SK-N-SH (cell line): ENCODE results near the gene ZNF785. TPM values are rescaled to one million over a fixed set of nuclear protein-coding genes. Genes with fewer than 3 reads are reported as not detected.

Experiments used
- CTCF ChIA-PET: fragments of 300-600, 350-600 bp; formaldehyde crosslinking; extraction: SDS; loops from one replicate; lab custom pipeline; 2021; lab: Yijun Ruan, JAX
- POLR2A ChIA-PET: fragments of 350-600 bp; sonication (Branson Sonifier 250); formaldehyde crosslinking; extraction: SDS; loops from one replicate; lab custom pipeline; 2020; ENCODE audit warnings: antibody characterized with exemption, inconsistent platforms; lab: Yijun Ruan, JAX
- DNase-seq: peaks from one replicate; pipeline ENCODE4 v3.0.0; 2012
- H2AFZ ChIP-seq: fragments of 200-600 bp; sonication (generic); 2 replicates; pipeline ENCODE4 v1.8.1; 2016; ENCODE audit warnings: antibody characterized with exemption, mild to moderate bottlenecking, low read depth
- H3F3A ChIP-seq: fragments of 200-600 bp; sonication (generic); replicated peaks from 2 replicates; pipeline ENCODE3; 2016; ENCODE audit warnings: antibody characterized with exemption, mild to moderate bottlenecking; ENCODE audit not compliant: insufficient read depth
- H3K27ac ChIP-seq, 2 experiments: fragments of 200-500 bp in 1 of 2; fragments of 200-600 bp in 1 of 2; sonication (Bioruptor generic) in 1 of 2; sonication (generic), shearing (Covaris generic) in 1 of 2; 2 replicates each; pipeline versions ENCODE4 v1.5.1 to v1.6.1; 2014 to 2016; ENCODE audit warnings: low read depth in 2 of 2, inconsistent platforms in 1 of 2, low read length in 1 of 2, mild to moderate bottlenecking in 1 of 2, mixed read lengths in 1 of 2
- H3K27me3 ChIP-seq: fragments of 200-600 bp; sonication (generic), shearing (Covaris generic); 2 replicates; pipeline ENCODE4 v1.6.1; 2016; ENCODE audit warnings: mixed run types; ENCODE audit not compliant: insufficient read depth
- H3K36me3 ChIP-seq, 2 experiments: fragments of 200-500 bp in 1 of 2; fragments of 200-600 bp in 1 of 2; sonication (Bioruptor generic) in 1 of 2; sonication (generic) in 1 of 2; replicated peaks in 1 of 2; 2 replicates each; pipeline versions ENCODE3 to v1.5.1; 2014 to 2016; ENCODE audit warnings: low read length in 1 of 2, mild to moderate bottlenecking in 1 of 2; ENCODE audit not compliant: insufficient read depth in 2 of 2, control insufficient read depth in 1 of 2
- H3K4me1 ChIP-seq, 2 experiments: fragments of 200-500 bp in 1 of 2; fragments of 200-600 bp in 1 of 2; sonication (Bioruptor generic) in 1 of 2; sonication (generic), shearing (Covaris generic) in 1 of 2; 2 replicates each; pipeline versions ENCODE4 v1.5.1 to v1.6.1; 2014 to 2016; ENCODE audit warnings: low read depth in 1 of 2, low read length in 1 of 2, mixed run types in 1 of 2; ENCODE audit not compliant: insufficient read depth in 2 of 2, control insufficient read depth in 1 of 2
- H3K4me2 ChIP-seq: fragments of 200-600 bp; sonication (generic), shearing (Covaris generic); 2 replicates; pipeline ENCODE4 v1.6.1; 2017; ENCODE audit warnings: mixed run types
- H3K4me3 ChIP-seq, 2 experiments: fragments of 200-500 bp in 1 of 2; fragments of 200-600 bp in 1 of 2; sonication (Bioruptor generic) in 1 of 2; sonication (generic), shearing (Covaris generic) in 1 of 2; 2 replicates each; pipeline versions ENCODE4 v1.5.1 to v1.8.1; 2014 to 2016; ENCODE audit warnings: low read depth in 2 of 2, inconsistent platforms in 1 of 2, low read length in 1 of 2, mild to moderate bottlenecking in 1 of 2, mixed read lengths in 1 of 2, moderate library complexity in 1 of 2
- H3K79me2 ChIP-seq: fragments of 200-600 bp; sonication (generic); 2 replicates; pipeline ENCODE4 v1.8.1; 2017; ENCODE audit warnings: mild to moderate bottlenecking; ENCODE audit not compliant: insufficient read depth
- H3K9ac ChIP-seq: fragments of 200-600 bp; sonication (generic); 2 replicates; pipeline ENCODE4 v1.6.1; 2017; ENCODE audit warnings: mixed run types
- H3K9me2 ChIP-seq: fragments of 200-600 bp; sonication (generic); 2 replicates; pipeline ENCODE4 v1.6.1; 2017; ENCODE audit warnings: mixed run types
- H3K9me3 ChIP-seq: fragments of 200-600 bp; sonication (generic); 2 replicates; pipeline ENCODE4 v1.6.1; 2017; ENCODE audit warnings: mixed run types, mild to moderate bottlenecking, moderate library complexity
- H4K20me1 ChIP-seq: fragments of 200-600 bp; sonication (generic); 2 replicates; pipeline ENCODE4 v1.6.1; 2017; ENCODE audit warnings: mild to moderate bottlenecking, mixed run types; ENCODE audit not compliant: insufficient read depth
- CTCF ChIP-seq: fragments of 200-600 bp; sonication (generic); IDR thresholded peaks from 2 replicates; pipeline ENCODE4 v1.6.1; 2017; ENCODE audit warnings: antibody characterized with exemption, mild to moderate bottlenecking, moderate library complexity
- EP300 ChIP-seq, 2 experiments: IDR thresholded peaks; 2 replicates each; pipeline versions ENCODE4 v1.4.0 to v1.6.1; 2012; ENCODE audit warnings: borderline replicate concordance in 1 of 2, low read depth in 1 of 2, low read length in 1 of 2
- EZH2phosphoT487 ChIP-seq: fragments of 200-600 bp; sonication (generic); IDR thresholded peaks from 2 replicates; pipeline ENCODE4 v1.6.1; 2017; ENCODE audit warnings: low read depth, mixed run types, mild to moderate bottlenecking, antibody characterized with exemption, moderate library complexity, borderline replicate concordance
- FOSL2 ChIP-seq: IDR thresholded peaks from 2 replicates; pipeline ENCODE4 v1.4.0; 2012; ENCODE audit warnings: low read depth, mild to moderate bottlenecking, moderate library complexity, borderline replicate concordance
- FOXJ3 ChIP-seq: sonication (generic); formaldehyde crosslinking; IDR thresholded peaks from 2 replicates; pipeline ENCODE4 v1.5.1; 2020; ENCODE audit warnings: mild to moderate bottlenecking, missing genetic modification reagents
- GABPA ChIP-seq: IDR thresholded peaks from 2 replicates; pipeline ENCODE4 v1.4.0; 2012; ENCODE audit warnings: low read depth, mild to moderate bottlenecking
- IRF3 ChIP-seq: fragments of 150-350 bp; IDR thresholded peaks from 2 replicates; pipeline ENCODE4 v1.6.1; 2016; ENCODE audit warnings: mild to moderate bottlenecking, low read depth, low read length
- JUND ChIP-seq: IDR thresholded peaks from 2 replicates; pipeline ENCODE4 v1.4.0; 2012
- MEF2A ChIP-seq: IDR thresholded peaks from 2 replicates; pipeline ENCODE4 v1.4.0; 2012; ENCODE audit warnings: low read depth, borderline replicate concordance
- PBX3 ChIP-seq: IDR thresholded peaks from 2 replicates; pipeline ENCODE4; 2012
- RCOR1 ChIP-seq: fragments of 150-350 bp; IDR thresholded peaks from 2 replicates; pipeline ENCODE4 v1.6.1; 2017; ENCODE audit warnings: antibody characterized with exemption, low read length
- REST ChIP-seq: IDR thresholded peaks from 2 replicates; pipeline ENCODE4 v1.6.1; 2012; ENCODE audit warnings: mild to moderate bottlenecking, low read depth, low read length, moderate library complexity
- TEAD4 ChIP-seq: IDR thresholded peaks from 2 replicates; pipeline ENCODE4 v1.4.0; 2012; ENCODE audit warnings: mild to moderate bottlenecking, borderline replicate concordance; ENCODE audit not compliant: insufficient read depth
- USF1 ChIP-seq: IDR thresholded peaks from 2 replicates; pipeline ENCODE4 v1.4.0; 2012; ENCODE audit warnings: low read depth, borderline replicate concordance
- ZBTB33 ChIP-seq: IDR thresholded peaks from 2 replicates; pipeline ENCODE4 v1.4.0; 2012; ENCODE audit warnings: low read depth, borderline replicate concordance
- WGBS: methylation state at CpG from one replicate; pipeline ENCODE4 v1.1.6; 2017; ENCODE audit warnings: low lambda C conversion rate; 5-methylcytosine and 5-hydroxymethylcytosine counted together
- polyA plus RNA-seq, 3 experiments: library from polyadenylated mRNA; depleted of rRNA; stranded (reverse); fragments of >200 nt; gene quantifications; 2 replicates each; pipeline ENCODE4 v1.2.3, GENCODE V29; 2012

ZNF785 gene
- polyA plus RNA-seq, 1 of the 3 experiments (the other 2 are of a cell fraction): 8.8 TPM

GRCh38 chr16:30558789-30559377, 26.6 kb downstream of the ZNF785 start:
- Histone ChIP-seq H3K4me2 (no peak overlapping the region), H3K27ac (peak overlapping the region; percentile 72 to 88), H3F3A (peaks cover 7% of the 10 kb centered on the region), H3K27me3 (no peaks in the 10 kb centered on the region)
- no peak for DNase-seq
- TF ChIP-seq IRF3 (no peak), GABPA (no peak), USF1 (no peak), REST (no peak), EZH2phosphoT487 (no peak), PBX3 (no peak), MEF2A (no peak), RCOR1 (no peak), ZBTB33 (no peak), EP300 (IDR thresholded peaks at IDR 0.05; ENCODE audit: borderline replicate concordance in 1 of 2, low read depth in 1 of 2, low read length in 1 of 2) (no peak), CTCF (no peak), JUND (no peak), TEAD4 (no peak), FOSL2 (no peak), FOXJ3 (CRISPR knock-in tag) (no peak)
- TF ChIP-seq, all 33 proteins: peak for 0
- H2AFZ ChIP-seq: peak overlapping the region; percentile 83
- WGBS: 89% methylated on average over 21 of the region's 21 CpGs
- H3K9me3 ChIP-seq: no peaks in the 10 kb centered on the region
- H3K79me2 ChIP-seq: peaks cover 26% of the 10 kb centered on the region
- H3K9ac ChIP-seq: peak overlapping the region; percentile 40; the same call in 1 of the 2 replicates
- peaks cover 0 to 6% of the 10 kb centered on the region in 2 experiments; a peak in 1 of 4 replicates for H3K4me1 ChIP-seq
- no peaks in the 10 kb centered on the region for H4K20me1 ChIP-seq
- H3K9me2 ChIP-seq: no peaks in the 10 kb centered on the region
- POLR2A ChIA-PET: interaction anchor here (0.9 to 3.8 kb wide), 9 partner anchors 9 to 100 kb away, joined by 3 to 47 read pairs (median 4); partner anchors contain the start of genes ZNF688, ZNF689 and ZNF747
- H3K4me3 ChIP-seq: peak overlapping the region; percentile 30 to 75; a peak in 3 of 4 replicates
- peaks cover 0 to 14% of the 10 kb centered on the region in 2 experiments for H3K36me3 ChIP-seq
- CTCF ChIA-PET: interaction anchor here (0.6 to 2.1 kb wide), 6 partner anchors 12 to 52 kb away, joined by 3 to 19 read pairs (median 3); partner anchors contain the start of gene ZNF688
